ENCODE data around the gene PSKH1. TPM values are rescaled to one million over a fixed set of nuclear protein-coding genes. Genes with fewer than 3 reads are reported as not detected.

Gene PSKH1
- 15.2 and 15.4 TPM in 2 replicates for total RNA-seq

GRCh38 chr16:67892899-67893742 is at the start of gene PSKH1:
Gene PSKH1, plus strand, starts transcription at chr16:67893254. Its CDS starts 15,496 bp downstream, at chr16:67908750.

DNA sequence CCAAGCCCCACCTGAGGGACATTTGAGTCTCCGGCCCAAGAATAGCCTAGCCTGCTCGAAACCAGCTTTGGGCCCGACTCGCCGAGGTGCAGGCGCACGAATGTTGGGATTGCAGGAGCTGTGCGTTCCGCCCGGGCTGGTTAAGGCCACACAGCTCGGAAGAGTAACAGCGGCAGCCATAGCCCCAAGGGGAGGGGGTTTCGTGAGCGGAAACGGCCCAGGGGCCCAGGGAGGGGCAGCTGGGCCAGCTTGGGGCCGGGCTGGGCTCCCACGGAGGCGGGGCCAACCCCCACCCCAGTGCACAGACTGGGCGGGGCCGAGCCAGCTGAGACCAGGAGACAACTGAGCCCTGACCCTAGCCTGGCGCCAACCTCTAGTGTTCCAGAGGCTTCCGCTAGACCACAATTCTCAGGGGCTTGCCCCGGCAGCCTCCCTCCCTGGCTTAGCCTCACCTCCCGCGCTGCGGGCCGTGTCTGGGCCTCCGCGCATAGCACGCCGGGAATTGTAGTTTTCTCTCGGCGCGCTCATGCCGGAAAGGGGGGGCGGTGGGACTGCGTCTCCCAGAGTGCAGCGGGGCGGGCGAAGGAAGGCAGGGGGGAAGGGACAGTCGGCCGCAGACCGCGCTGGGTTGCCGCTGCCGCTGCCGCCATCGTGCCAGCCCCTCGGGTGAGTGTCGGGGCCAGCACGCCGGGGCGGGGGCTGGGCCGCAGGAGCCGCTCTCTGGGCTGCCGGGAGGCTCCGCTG is 46.6 kb upstream of the PSKH1 start, which contains the start of gene NUTF2:
NUTF2 (plus strand) TSS at position 614 of the 744 bp plus-strand sequence. CDS start 18,198 bp downstream, outside the sequence.

DNA sequence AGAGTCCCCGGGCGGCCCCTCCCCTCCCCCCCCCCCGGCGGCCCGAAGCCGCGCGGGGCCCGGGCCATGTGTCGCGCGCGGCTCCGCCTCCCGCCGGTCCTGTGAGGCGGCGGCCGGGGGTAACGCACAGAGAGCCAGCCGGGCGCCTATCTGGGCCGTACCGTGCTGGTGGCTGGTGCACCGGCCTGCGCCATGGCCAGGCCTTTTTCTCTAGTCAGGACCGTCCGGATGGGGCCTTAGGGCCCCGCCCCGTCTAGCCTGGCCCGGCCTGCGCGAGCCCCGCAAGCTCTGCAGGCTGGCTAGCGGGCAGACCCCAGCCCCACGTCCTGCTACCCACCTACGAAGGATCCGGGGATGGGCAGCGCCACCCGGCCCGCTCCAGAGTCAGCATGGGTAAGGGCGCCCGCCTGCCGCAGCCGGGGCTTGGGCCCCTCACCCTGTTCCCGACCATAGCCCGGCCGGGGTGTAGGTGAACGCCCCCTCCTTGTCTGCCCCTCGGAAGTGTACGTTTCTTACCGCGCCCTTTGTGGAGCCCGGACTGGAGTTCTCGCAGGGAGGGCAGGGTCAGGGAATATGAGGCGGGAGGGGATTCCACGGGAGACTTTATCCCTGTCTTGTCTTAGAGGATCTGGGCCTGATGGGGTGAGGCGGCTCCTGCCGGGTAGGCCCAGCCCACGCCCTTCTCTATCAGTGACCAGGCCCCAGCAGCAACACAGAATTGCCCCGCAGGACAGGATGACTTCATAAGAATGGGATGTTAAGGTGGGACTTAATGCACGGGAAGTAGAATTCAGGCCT is 45.8 kb upstream of the PSKH1 start, which contains the start of gene CENPT:
CENPT (minus strand) TSS at position 630 of the 798 bp plus-strand sequence. CDS start 13,834 bp downstream, outside the sequence.

GRCh38 chr16:67872631-67873434 is 20.2 kb upstream of the PSKH1 start, which contains the start of gene EDC4:
Gene EDC4, plus strand, starts transcription at chr16:67873052. Its CDS starts 210 bp downstream, at chr16:67873262.

DNA sequence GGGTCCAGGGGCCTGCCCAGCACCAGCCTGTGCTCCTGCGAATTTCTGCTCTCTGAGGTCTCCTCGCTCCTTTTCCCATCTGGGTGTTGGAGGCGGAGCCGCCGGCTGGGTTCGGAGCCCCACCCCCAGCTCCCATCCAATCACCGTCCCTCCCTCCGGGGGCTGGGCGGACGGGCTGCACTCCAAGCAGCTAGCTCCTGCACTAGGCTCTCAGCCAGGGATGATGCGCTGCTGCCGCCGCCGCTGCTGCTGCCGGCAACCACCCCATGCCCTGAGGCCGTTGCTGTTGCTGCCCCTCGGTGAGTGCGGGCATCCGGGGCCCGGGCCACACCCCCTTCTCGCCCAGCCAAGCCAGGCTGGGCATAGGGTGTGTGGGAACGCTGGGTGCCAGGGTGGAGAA is 8.4 kb upstream of the PSKH1 start, which contains the start of gene NRN1L:
NRN1L (plus strand) TSS at position 202 of the 400 bp plus-strand sequence; CDS start at position 221, 19 bp downstream.

DNA sequence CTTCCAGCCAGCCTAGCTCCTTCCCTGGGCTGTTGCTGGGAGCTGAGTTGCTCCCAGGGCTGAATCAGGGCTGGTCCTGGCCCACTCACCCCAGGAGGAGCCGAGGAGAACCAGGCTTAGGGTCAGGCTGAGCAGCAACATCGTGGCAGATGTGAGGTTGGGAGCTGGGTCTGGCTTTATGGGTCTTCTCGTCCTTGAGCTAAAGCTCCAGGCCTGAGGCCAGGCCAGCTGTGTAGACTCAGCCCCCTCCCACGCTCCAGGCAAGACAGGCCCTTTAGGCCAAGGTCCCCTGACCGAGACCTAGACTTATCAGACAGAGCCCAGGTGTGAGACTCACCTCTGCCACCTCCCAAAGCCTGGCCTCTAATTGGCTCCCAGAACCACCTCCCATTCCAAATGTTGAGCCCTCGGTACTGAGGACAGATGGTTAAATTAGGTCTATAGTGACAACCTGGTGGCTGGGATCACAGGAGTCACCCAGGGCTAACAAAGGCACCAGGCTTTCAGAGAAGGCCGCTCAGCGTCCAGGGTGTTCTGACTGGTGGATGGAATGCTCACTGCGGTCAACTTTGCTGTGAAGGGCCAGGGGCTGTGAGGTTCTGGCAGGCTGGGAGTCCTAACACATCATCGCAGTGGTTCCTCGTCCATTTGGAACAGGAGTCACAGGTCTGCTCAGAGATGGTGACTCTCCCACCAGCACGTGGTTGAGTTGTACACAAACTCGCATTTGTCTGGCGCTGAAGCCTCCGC is 38.8 kb downstream of the PSKH1 start, which contains the start of gene CTRL:
CTRL (minus strand) TSS at position 151 of the 750 bp plus-strand sequence; CDS start at position 141, 10 bp downstream.

GRCh38 chr16:67936124-67936879 is 43.2 kb downstream of the PSKH1 start, which contains the start of gene PSMB10:
Gene PSMB10, minus strand, starts transcription at chr16:67936850. Its CDS starts 101 bp downstream, at chr16:67936749.

GRCh38 chr16:67943619-67944504 is 50.8 kb downstream of the PSKH1 start, which contains the start of gene LCAT:
Gene LCAT, minus strand, starts transcription at chr16:67944120. Its CDS starts 19 bp downstream, at chr16:67944101.

DNA sequence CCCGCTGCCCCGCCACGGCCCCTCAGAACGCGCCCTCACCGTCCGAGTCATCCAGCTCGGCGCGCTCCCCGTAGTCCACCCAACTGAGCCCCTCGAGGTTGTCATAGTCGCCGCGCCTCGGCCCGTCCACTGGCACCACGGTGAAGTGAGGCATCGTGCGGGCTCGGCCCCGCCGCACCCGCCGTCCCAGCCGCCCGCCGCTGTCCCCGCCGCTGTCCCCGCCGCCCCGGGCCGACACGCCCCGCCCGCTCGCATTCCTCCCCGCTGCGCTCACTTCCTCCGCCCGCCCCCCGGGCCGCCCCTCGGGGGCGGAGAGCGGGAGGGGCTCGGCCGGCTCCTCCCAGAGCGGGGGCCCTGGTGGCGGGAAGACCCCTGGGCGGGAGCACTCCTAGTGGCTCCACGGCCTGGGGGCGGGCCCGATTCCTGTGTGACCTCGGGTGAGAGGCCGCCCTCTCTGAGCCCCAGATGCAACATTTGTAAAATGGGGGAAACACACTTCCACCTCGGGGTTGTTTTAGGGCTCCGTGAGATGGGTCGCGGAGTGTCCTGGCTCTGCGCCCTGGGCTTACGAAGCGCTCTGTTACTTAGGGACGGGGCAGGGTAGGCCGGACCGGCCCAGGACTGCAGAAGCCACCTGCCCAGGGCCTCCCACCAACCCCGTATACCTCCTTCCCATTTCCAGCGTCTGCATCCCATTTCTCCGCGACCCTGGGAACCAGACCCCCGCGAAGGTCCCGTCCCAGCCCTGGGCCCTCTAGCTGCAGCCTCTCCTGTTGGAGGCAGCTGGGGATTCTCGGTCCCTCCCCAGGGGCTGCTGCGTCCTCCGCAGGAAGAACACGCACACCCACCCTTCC is 75.6 kb downstream of the PSKH1 start, which contains the start of gene SLC12A4:
SLC12A4 (minus strand) TSS at position 238 of the 854 bp plus-strand sequence; CDS start at position 154, 84 bp downstream.

Small RNA genes within 50 kb of the gene (small RNA-seq; reads per million reads assigned to genes)
- gene AC040162.2 (not detected), gene NRN1L (not detected)

Other genes starting within 250 kb of the PSKH1 start
- gene CARMIL2, start 248.1 kb upstream of the PSKH1 start, total RNA-seq: 0.11 and 0.13 TPM in 2 replicates
- 13.2 and 15.8 TPM in 2 replicates for gene ACD, start 233.0 kb upstream of the PSKH1 start, total RNA-seq
- gene PARD6A, start 232.3 kb upstream of the PSKH1 start, total RNA-seq: 0.78 and 0.86 TPM in 2 replicates
- 12.0 and 13.5 TPM in 2 replicates for gene ENKD1, start 226.5 kb upstream of the PSKH1 start, total RNA-seq
- 2.9 and 3.9 TPM in 2 replicates for gene C16orf86, start 226.4 kb upstream of the PSKH1 start, total RNA-seq
- gene GFOD2, start 173.9 kb upstream of the PSKH1 start, total RNA-seq: 11.6 and 12.6 TPM in 2 replicates
- 4.8 and 6.9 TPM in 2 replicates for gene RANBP10, start 86.7 kb upstream of the PSKH1 start, total RNA-seq
- 1.2 and 2.1 TPM in 2 replicates for gene TSNAXIP1, start 86.4 kb upstream of the PSKH1 start, total RNA-seq
- gene THAP11, start 50.9 kb upstream of the PSKH1 start, total RNA-seq: 15.7 and 17.7 TPM in 2 replicates
- gene NUTF2, start 46.3 kb upstream of the PSKH1 start, total RNA-seq: 96.1 and 188 TPM in 2 replicates
- 21.3 and 25.9 TPM in 2 replicates for gene CENPT, start 45.6 kb upstream of the PSKH1 start, total RNA-seq
- gene EDC4, start 20.2 kb upstream of the PSKH1 start, total RNA-seq: 35.5 and 39.6 TPM in 2 replicates
- gene NRN1L, start 8.4 kb upstream of the PSKH1 start, total RNA-seq: 0.32 TPM in 1 of 2 replicates, not detected in the other
- 0.13 and 0.32 TPM in 2 replicates for gene CTRL, start 38.6 kb downstream of the PSKH1 start, total RNA-seq
- gene PSMB10, start 43.6 kb downstream of the PSKH1 start, total RNA-seq: 33.1 and 37.9 TPM in 2 replicates
- 5.1 and 7.3 TPM in 2 replicates for gene LCAT, start 50.9 kb downstream of the PSKH1 start, total RNA-seq
- 50.7 and 54.7 TPM in 2 replicates for gene SLC12A4, start 75.4 kb downstream of the PSKH1 start, total RNA-seq
- gene DPEP3, start 87.2 kb downstream of the PSKH1 start, total RNA-seq: not detected in 2 replicates
- gene DPEP2, start 106.2 kb downstream of the PSKH1 start, total RNA-seq: not detected in 2 replicates
- gene DPEP2NB, start 122.7 kb downstream of the PSKH1 start, total RNA-seq: not detected in 2 replicates
- gene DDX28, start 130.0 kb downstream of the PSKH1 start, total RNA-seq: 8.5 and 8.9 TPM in 2 replicates
- 10.5 and 13.2 TPM in 2 replicates for gene DUS2, start 130.0 kb downstream of the PSKH1 start, total RNA-seq
- 32.3 and 39.0 TPM in 2 replicates for gene NFATC3, start 192.1 kb downstream of the PSKH1 start, total RNA-seq